HEK293T (cell line): ENCODE results near the gene P3H2.

Experiments
- CTCF ChIA-PET: fragments of 350-600 bp; formaldehyde crosslinking; extraction: SDS; loops from one replicate; lab custom pipeline; 2021; ENCODE audit warnings: antibody characterized with exemption, inconsistent platforms; lab: Yijun Ruan, JAX
- POLR2A ChIA-PET: fragments of 350-600 bp; formaldehyde crosslinking; extraction: SDS; loops from one replicate; lab custom pipeline; 2020; ENCODE audit warnings: antibody characterized with exemption, inconsistent platforms; lab: Yijun Ruan, JAX
- DNase-seq: peaks from one replicate; pipeline ENCODE4 v3.0.0; 2012; ENCODE audit warnings: mixed read lengths; ENCODE audit errors: extremely low spot score
- ARNT ChIP-seq: fragments of 450-650 bp; IDR thresholded peaks from 2 replicates; pipeline ENCODE4 v1.6.1; 2017; ENCODE audit warnings: mild to moderate bottlenecking
- BHLHE40 ChIP-seq: fragments of 450-650 bp; IDR thresholded peaks from 2 replicates; pipeline ENCODE4 v1.6.1; 2016; ENCODE audit warnings: mild to moderate bottlenecking, moderate library complexity, borderline replicate concordance
- CTBP1 ChIP-seq: fragments of 450-650 bp; IDR thresholded peaks from 2 replicates; pipeline ENCODE4 v1.6.1; 2016; ENCODE audit warnings: borderline replicate concordance
- ELF4 ChIP-seq: fragments of 450-650 bp; IDR thresholded peaks from 2 replicates; pipeline ENCODE4 v1.6.1; 2017; ENCODE audit warnings: antibody characterized with exemption
- FOXA1 ChIP-seq: fragments of 450-650 bp; IDR thresholded peaks from 2 replicates; pipeline ENCODE4 v1.6.1; 2016; ENCODE audit warnings: mild to moderate bottlenecking
- FOXK2 ChIP-seq: fragments of 450-650 bp; IDR thresholded peaks from 2 replicates; pipeline ENCODE4 v1.6.1; 2016; ENCODE audit warnings: mild to moderate bottlenecking
- FOXM1 ChIP-seq: fragments of 450-650 bp; IDR thresholded peaks from 2 replicates; pipeline ENCODE4 v1.6.1; 2017; ENCODE audit warnings: mild to moderate bottlenecking, borderline replicate concordance
- HDGF ChIP-seq: fragments of 450-650 bp; IDR thresholded peaks from 2 replicates; pipeline ENCODE4 v1.6.1; 2017; ENCODE audit warnings: antibody characterized with exemption, borderline replicate concordance
- L3MBTL2 ChIP-seq: fragments of 450-650 bp; conservative IDR thresholded peaks from 2 replicates; pipeline ENCODE4 v1.6.1; 2016; ENCODE audit warnings: mild to moderate bottlenecking
- LEF1 ChIP-seq: fragments of 450-650 bp; IDR thresholded peaks from 2 replicates; pipeline ENCODE4 v1.6.1; 2017; ENCODE audit warnings: mild to moderate bottlenecking, borderline replicate concordance
- NFRKB ChIP-seq: fragments of 450-650 bp; IDR thresholded peaks from 2 replicates; pipeline ENCODE4 v1.6.1; 2016; ENCODE audit warnings: mild to moderate bottlenecking, moderate library complexity
- PKNOX1 ChIP-seq: fragments of 450-650 bp; IDR thresholded peaks from 2 replicates; pipeline ENCODE4 v1.6.1; 2016
- SP1 ChIP-seq: fragments of 450-650 bp; IDR thresholded peaks from 2 replicates; pipeline ENCODE4 v1.6.1; 2017
- SUZ12 ChIP-seq: fragments of 450-650 bp; IDR thresholded peaks from 2 replicates; pipeline ENCODE4 v1.6.1; 2016; ENCODE audit warnings: mild to moderate bottlenecking
- TARDBP ChIP-seq: fragments of 450-650 bp; IDR thresholded peaks from 2 replicates; pipeline ENCODE4 v1.6.1; 2016
- ZNF384 ChIP-seq: fragments of 450-650 bp; IDR thresholded peaks from 2 replicates; pipeline ENCODE4 v1.6.1; 2016

The P3H2 gene

GRCh38 chr3:190040145-190040544 is 80.6 kb downstream of the P3H2 start:
- TF ChIP-seq FOXK2 (no peak), FOXM1 (no peak), SP1 (no peak), NFRKB (no peak), ELF4 (no peak), BHLHE40 (no peak), SUZ12 (no peak), LEF1 (no peak), PKNOX1 (no peak), CTBP1 (no peak), FOXA1 (no peak), HDGF (no peak), TARDBP (no peak), L3MBTL2 (no peak), ARNT (no peak), ZNF384 (no peak)
- ChIA-PET CTCF (no interaction called here), POLR2A (no interaction called here)
- no peak for DNase-seq

- POLR2A ChIA-PET: no interaction called here
- TF ChIP-seq ZNF384 (peak; percentile 96), SUZ12 (no peak)
- peak; percentile 54 for DNase-seq
Observed at GRCh38 chr3:190038050-190038933, 82.4 kb downstream of the P3H2 start.

GRCh38 chr3:190036631-190037030 is 84.1 kb downstream of the P3H2 start:
- TF ChIP-seq ARNT (no peak), BHLHE40 (no peak), L3MBTL2 (no peak), ELF4 (no peak), NFRKB (no peak), FOXA1 (no peak), TARDBP (no peak), HDGF (no peak), FOXM1 (no peak), CTBP1 (no peak), SP1 (no peak), LEF1 (no peak), PKNOX1 (no peak), ZNF384 (no peak)
- no peak for DNase-seq
- POLR2A ChIA-PET: no interaction called here
- CTCF ChIA-PET: no interaction called here

More at GRCh38 chr3:190038050-190038933, 82.4 kb downstream of the P3H2 start:
- CTCF ChIA-PET: interaction anchor here (0.7 to 0.8 kb wide), 4 partner anchors 82 to 836 kb away, joined by 3 to 8 read pairs (median 4); partner anchors contain the start of gene P3H2

GRCh38 chr3:190034446-190034845 is 86.3 kb downstream of the P3H2 start:
- ChIA-PET POLR2A (no interaction called here), CTCF (no interaction called here)
- no peak for TF ChIP-seq NFRKB
- no peak for TF ChIP-seq FOXK2
- TF ChIP-seq BHLHE40: no peak
- TF ChIP-seq PKNOX1: no peak
- TF ChIP-seq LEF1: no peak
- TF ChIP-seq SUZ12: no peak
- TF ChIP-seq ARNT: no peak
- no peak for TF ChIP-seq HDGF
- TF ChIP-seq FOXA1: no peak

GRCh38 chr3:190032923-190033322 is 87.8 kb downstream of the P3H2 start:
- TF ChIP-seq ELF4: no peak
- TF ChIP-seq ZNF384: no peak
- TF ChIP-seq L3MBTL2: no peak
- TF ChIP-seq HDGF: no peak
- no peak for TF ChIP-seq SUZ12
- no peak for TF ChIP-seq NFRKB
- no peak for TF ChIP-seq BHLHE40
- TF ChIP-seq SP1: no peak
- no peak for TF ChIP-seq FOXM1
- TF ChIP-seq FOXA1: no peak
- no peak for TF ChIP-seq LEF1
- TF ChIP-seq TARDBP: no peak
- TF ChIP-seq PKNOX1: no peak
- TF ChIP-seq FOXK2: no peak
- TF ChIP-seq ARNT: no peak
- no peak for TF ChIP-seq CTBP1
- CTCF ChIA-PET: no interaction called here
- no peak for DNase-seq
- POLR2A ChIA-PET: no interaction called here

More at GRCh38 chr3:190034446-190034845, 86.3 kb downstream of the P3H2 start:
- no peak for DNase-seq
